ENCODE data around the gene CYP26A1. TPM values are rescaled to one million over a fixed set of nuclear protein-coding genes. Genes with fewer than 3 reads are reported as not detected.

CYP26A1 gene
- polyA plus RNA-seq, 1 donor, result not detected

DNA sequence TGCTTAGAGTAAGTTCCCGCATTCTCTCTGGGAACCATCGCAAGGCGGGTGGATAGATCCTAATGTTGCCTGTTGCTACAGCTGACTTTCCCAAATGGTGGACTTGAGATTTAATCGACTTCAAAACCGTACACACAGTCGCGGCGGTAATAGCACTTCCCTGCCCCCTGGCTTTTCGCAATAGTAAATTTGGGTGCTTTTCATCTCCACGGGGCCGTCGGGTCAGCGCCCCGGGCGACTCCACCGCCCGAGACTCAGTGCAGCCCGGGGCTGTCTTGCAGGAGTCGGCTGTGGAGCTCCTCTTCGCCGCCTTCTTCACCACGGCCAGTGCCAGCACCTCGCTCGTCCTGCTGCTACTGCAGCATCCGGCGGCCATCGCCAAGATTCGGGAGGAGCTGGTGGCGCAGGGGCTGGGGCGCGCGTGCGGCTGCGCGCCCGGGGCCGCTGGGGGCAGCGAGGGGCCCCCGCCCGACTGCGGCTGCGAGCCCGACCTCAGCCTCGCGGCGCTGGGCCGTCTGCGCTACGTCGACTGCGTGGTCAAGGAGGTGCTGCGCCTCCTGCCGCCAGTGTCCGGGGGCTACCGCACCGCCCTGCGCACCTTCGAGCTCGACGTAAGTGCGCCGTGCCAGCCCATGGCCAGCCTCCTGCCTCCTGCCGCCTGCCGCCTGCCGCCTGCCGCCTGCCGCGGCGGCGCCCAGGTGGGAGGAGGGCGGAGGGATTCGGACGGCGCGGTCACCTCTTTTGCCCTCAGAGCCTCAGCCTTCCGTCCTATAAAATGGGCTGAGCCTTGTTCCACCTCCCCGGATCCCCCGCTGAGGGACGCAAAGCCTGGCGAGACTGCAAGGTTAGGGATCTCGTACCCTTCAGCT is 7.8 kb upstream of the CYP26A1 start:
- no peak for DNase-seq

GRCh38 chr10:93066544-93066913 is 7.2 kb upstream of the CYP26A1 start:
- no peak for DNase-seq

GRCh38 chr10:93067443-93068365 is 6.0 kb upstream of the CYP26A1 start:
- no peak for DNase-seq

DNA sequence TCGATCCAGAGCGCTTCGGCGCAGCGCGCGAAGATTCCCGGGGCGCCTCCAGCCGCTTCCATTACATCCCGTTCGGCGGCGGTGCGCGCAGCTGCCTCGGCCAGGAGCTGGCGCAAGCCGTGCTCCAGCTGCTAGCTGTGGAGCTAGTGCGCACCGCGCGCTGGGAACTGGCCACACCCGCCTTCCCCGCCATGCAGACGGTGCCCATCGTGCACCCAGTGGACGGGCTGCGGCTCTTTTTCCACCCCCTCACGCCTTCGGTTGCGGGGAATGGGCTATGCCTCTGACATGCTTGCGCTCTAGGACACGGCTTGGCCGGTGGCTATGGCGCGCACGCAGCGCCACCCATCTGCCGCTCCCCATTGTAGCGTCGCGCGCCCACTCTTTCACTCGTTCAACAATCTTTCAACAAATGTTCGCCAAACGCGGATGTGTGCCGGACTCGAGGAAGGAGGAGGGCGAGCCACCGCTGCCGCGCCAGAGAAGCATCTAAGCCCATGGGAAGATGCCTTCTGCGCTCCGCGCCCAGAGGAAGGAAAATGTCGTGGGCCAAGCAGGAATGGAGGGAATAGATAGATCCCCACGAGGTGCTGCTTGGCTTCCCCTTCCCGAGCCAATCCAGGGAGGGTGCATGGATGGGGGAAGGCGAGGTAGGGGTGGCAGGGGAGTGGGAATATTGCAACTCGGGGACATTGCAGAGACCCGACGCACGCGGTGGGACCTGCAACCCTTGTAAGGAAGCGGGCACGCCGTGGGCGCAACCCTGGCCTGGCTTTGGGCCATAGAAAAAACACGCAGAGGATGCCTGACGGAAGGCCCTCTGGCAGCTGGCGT is 5.1 kb upstream of the CYP26A1 start:
- no peak for DNase-seq

DNA sequence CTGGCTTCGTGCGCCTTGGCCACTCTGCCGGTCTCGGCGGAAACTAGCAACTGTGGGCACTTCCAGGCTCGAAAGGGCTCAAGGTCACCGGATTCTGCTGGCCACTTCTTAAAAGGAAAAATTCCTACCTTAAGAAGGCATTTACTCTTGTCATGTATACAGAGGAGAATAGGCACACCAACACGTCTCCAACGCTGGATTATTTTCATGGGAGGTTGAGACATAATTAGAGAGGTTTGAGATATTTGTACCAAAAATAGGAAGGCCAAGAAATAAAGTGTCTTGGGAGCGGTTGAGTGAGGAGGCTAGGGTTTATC is 4.5 kb upstream of the CYP26A1 start:
- no peak for DNase-seq

DNA sequence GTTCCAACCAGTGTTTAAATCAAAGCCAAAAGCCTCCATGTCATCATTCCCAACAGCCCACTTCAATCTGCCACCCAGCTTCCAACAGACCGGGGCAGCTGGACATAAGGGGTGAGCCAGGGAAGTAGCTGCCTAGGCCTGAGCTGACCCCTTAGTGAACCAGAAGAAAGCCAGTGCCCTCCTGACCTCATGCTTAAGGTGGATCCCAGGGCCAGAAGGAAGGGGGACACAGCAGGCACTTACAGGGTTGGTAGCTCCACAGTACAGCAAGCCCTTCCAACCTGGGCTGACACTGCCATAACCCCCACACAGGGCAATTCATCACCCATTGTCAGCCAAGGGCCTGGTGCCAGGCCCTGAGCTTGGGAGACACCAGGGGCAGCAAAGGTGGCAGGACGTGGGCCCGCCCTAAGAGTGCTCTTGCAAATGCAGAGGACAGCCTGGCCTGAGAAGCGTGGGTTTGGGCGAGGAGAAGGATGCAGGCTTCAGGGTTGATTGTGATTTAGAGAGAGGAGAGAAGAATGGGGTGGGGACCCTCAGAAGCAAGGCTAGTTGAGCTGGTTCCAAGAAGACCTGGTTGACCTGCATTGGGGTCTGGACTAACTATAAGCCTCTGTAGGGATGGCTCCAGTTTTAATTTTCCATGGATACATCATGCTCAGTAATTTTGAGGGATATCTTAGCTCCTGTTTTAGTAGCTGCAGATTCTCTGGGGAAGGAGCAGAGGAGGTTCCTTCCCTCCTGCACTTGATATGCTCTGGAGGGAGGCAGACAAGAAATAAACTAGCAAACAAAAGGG is 3.1 kb upstream of the CYP26A1 start:
- DNase-seq, result no peak

- DNase-seq, result no peak
These were observed 2.6 kb upstream of the CYP26A1 start for GRCh38 chr10:93071177-93071472.

- no peak for DNase-seq
These were observed 1.9 kb upstream of the CYP26A1 start for GRCh38 chr10:93071674-93072224.

GRCh38 chr10:93072225-93072712 is 1.4 kb upstream of the CYP26A1 start:
- no peak for DNase-seq

DNA sequence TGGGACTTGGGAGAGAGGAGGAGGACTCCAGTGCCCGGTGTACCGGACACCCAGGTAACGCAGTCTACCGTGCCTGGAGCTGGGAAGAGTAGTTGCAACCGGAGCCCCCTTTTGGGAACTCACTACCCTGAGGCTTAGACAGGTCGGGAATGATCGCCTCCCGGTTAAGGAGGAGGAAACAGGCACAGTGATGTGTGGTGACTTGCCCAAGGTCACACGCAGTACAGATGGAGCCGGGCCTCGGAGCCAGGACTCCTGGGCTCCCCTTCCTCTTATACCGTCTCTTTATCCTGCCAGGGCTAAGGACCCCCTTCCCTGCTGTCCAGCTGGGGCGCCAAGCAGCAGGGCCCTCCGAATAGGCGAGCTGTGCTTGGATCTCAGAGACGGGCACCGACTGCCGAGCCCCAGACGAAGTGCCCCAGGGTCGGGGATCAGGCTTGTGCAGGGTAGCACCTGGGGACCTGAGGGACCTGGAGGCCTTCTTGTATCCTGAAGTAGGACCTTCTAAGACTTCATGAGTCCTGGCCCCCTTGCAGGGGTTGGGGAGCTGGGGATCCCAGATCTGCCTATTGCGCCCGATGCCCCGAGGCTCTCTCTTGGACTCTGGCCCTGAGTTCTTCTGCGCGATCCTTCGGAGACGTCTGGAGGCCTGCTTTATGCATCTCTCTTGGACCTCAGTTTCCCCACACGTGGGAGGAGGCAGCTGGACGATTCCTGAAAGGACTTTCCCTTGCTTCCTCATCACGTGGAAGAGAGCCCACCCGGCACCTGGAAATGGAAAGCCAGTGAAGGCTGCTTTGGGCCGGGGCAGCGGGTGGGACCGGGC is 767 bp upstream of the CYP26A1 start:
- no peak for DNase-seq

GRCh38 chr10:93074147-93074596 is 479 bp downstream of the CYP26A1 start:
- DNase-seq, result no peak

- DNase-seq, result no peak
These were observed 1.1 kb downstream of the CYP26A1 start for GRCh38 chr10:93074597-93075368.

DNA sequence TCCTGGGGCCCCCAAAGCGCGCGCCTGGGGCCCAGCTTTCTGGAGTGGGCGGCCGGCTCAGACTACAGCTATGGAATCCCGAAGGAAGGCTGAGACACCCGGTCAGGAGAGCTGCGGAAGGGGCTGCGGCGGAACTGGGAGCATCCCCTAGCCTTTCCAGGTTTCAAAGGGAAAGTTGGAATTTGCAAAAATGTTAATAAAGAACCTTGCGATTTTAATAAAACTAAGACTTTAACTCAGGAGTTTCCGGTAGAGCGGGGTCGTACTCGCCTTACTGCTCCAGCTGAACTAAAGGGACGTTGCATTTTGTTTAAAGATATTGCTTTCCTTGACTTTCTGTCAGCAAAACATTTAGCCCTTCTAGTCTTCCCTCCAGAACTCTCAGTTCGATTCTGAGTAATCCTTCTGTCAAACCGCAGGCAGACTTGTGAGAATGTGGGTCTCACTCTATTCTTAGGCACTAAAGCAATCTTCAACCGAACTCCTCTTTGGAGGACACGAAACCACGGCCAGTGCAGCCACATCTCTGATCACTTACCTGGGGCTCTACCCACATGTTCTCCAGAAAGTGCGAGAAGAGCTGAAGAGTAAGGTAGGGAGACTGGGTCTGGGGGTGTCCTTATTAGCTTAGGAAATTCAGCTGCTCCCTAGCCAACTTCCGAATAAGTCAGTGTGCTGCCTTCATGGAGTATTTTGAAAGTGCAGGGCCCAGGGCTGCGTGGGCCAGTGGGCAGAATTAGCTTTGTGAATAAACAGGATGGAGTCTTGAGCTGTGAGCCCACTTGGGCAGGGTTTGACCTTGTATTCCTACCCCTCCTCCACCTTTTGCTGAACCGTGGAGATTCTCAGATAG is 1.9 kb downstream of the CYP26A1 start:
- no peak for DNase-seq

DNA sequence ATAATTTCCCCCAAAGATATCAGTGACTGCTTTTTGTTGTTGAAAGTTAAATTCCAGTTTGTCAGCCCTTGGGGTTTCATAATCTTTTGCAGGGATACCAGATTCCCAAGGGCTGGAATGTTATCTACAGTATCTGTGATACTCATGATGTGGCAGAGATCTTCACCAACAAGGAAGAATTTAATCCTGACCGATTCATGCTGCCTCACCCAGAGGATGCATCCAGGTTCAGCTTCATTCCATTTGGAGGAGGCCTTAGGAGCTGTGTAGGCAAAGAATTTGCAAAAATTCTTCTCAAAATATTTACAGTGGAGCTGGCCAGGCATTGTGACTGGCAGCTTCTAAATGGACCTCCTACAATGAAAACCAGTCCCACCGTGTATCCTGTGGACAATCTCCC is 3.2 kb downstream of the CYP26A1 start:
- no peak for DNase-seq

DNA sequence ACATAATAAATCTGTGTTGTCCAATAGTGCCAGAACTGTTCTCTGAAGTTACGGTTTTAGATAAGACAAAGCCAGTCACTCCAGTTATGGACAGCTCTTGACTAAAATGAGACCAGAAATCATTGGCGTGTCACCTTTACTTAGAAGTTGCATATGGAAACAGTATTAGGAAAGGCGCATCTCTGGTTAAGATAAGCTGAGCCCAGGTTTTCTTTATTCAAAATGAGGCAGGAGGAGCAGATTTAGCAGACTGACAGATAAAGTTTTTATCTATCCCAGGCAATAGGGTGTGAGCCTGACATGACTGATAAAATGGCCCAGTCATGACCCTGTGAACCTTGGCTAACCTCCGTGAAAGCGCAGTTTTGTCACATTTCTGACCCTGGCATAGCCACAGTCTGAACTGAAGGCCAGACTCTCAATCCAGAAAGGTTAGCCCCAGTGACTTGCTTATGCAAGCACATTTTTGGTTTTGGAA is 4.2 kb downstream of the CYP26A1 start:
- no peak for DNase-seq

DNA sequence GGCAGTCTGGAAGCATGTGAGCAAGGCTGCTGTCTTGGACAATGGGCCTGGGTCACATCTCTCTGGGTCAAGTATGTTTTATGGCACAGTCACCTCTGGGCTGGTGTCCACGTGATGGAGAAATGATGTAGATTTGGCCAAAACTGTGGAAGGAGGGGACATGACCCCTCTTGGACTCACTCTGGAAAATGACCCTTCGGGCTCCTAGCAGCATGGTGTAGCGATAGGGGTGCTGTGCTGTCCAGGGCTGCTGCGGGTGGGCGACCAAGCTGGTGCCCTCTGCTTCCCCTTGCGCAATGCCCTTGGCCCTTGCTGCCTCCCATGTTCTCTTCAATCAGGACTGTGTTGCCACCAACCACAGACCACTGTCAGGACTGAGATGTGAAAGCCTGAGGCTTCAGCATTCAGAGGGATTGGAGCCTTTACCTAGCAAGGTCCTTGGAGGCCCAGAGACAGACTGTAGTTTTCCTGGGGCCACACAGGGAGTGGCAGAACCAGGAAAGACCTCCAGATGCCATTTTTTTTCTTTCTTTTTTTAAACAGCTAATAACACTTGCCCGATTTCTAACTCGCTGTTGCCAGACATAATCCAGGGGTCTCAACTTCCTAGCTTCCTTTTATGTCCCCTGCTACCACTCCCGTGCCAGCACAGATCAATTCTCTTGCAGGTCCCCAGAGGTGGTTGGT is 6.1 kb downstream of the CYP26A1 start:
- no peak for DNase-seq

GRCh38 chr10:93080350-93081046 is 6.8 kb downstream of the CYP26A1 start:
- peak; percentile 46 for DNase-seq

Data from hindlimb muscle (tissue), 1 donor.